Glutamatergic neuron (in vitro differentiated cells): ENCODE results near the gene MTREX. TPM values are rescaled to one million over a fixed set of nuclear protein-coding genes. Genes with fewer than 3 reads are reported as not detected.
A peak's percentile ranks its signal among the peaks of the same experiment; 100 is the strongest.

Experiments
- DNase-seq: peaks from one replicate; pipeline ENCODE4 v3.0.0; 2022
- H3K27ac Mint-ChIP-seq: one replicate; pipeline ENCODE4 v1.8.0; 2020; ENCODE audit warnings: mild to moderate bottlenecking, mixed read lengths, inconsistent platforms; ENCODE audit not compliant: unreplicated experiment
- H3K27me3 Mint-ChIP-seq: one replicate; pipeline ENCODE4 v1.8.0; 2020; ENCODE audit warnings: mild to moderate bottlenecking, moderate library complexity, mixed read lengths, inconsistent platforms; ENCODE audit not compliant: unreplicated experiment
- H3K36me3 Mint-ChIP-seq: one replicate; pipeline ENCODE4 v1.8.0; 2020; ENCODE audit warnings: mild to moderate bottlenecking, mixed read lengths, inconsistent platforms; ENCODE audit not compliant: unreplicated experiment
- H3K4me1 Mint-ChIP-seq: one replicate; pipeline ENCODE4 v1.8.0; 2020; ENCODE audit warnings: mild to moderate bottlenecking, low read depth, mixed read lengths, inconsistent platforms; ENCODE audit not compliant: unreplicated experiment
- H3K4me3 Mint-ChIP-seq: one replicate; pipeline ENCODE4 v1.8.0; 2020; ENCODE audit warnings: mild to moderate bottlenecking, mixed read lengths, inconsistent platforms; ENCODE audit not compliant: unreplicated experiment
- H3K9me3 Mint-ChIP-seq: one replicate; pipeline ENCODE4 v1.8.0; 2020; ENCODE audit warnings: mild to moderate bottlenecking, moderate library complexity, mixed read lengths, inconsistent platforms; ENCODE audit not compliant: unreplicated experiment
- CTCF ChIP-seq: fragments of 200-600 bp; sonication (generic); IDR thresholded peaks from one replicate; pipeline ENCODE4 v1.5.0; 2021; ENCODE audit not compliant: partially characterized antibody, unreplicated experiment
- total RNA-seq: library from RNA; stranded (reverse); fragmentation: NEBNext Ultra II Directional; extraction: Animal tissue kit (Norgen Biotek cat#: 25700); gene quantifications from one replicate; pipeline ENCODE4 v1.2.1, GENCODE V29; 2021; ENCODE audit not compliant: unreplicated experiment

Gene MTREX
- total RNA-seq, 1 donor from 2014 or later, result 81.9 TPM

GRCh38 chr5:55454282-55454681, 146.5 kb downstream of the MTREX start:
- no peak overlapping the region for H3K27ac Mint-ChIP-seq
- no peak for DNase-seq

DNA sequence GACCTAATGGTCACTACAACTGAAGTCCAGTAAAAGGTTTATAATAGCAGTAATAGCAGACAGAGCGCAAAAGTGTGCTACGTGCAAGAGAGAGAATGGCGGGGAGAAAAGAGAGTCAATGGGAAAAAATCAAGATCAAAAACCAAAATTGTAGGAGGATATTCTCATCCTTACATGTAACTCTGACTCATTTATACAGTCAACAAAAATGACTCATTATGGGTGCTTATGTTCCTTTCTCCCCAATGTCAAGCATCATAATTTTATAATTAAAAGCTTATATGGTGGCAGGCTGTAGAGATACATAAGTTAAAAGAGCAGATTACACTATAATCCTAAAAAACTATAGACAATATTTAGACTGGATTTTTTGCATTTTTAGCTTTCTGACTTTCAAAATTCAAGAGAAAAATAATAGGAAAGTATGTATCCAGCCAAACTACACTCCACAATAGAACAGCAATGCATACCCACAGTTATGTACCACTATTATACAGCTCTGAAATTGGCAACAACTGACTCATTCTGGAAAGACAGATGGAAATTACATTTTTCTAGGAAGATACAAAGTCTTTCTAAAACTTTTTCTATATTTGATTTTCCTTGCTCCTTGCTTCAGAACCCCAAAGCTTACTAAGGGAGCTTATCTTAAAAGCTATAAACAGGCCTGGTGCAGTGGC, 148.6 kb downstream of the MTREX start:
- Mint-ChIP-seq H3K4me3 (no peak overlapping the region), H3K9me3 (no peaks in the 10 kb centered on the region), H3K27ac (no peak overlapping the region), H3K27me3 (peaks cover 1% of the 10 kb centered on the region), H3K36me3 (no peaks in the 10 kb centered on the region), H3K4me1 (peaks cover 8% of the 10 kb centered on the region)
- TF ChIP-seq CTCF, result no peak
- no peak for DNase-seq

More at GRCh38 chr5:55454282-55454681, 146.5 kb downstream of the MTREX start:
- Mint-ChIP-seq H3K36me3 (no peaks in the 10 kb centered on the region), H3K4me1 (peaks cover 8% of the 10 kb centered on the region), H3K27me3 (no peaks in the 10 kb centered on the region), H3K4me3 (peak overlapping the region; percentile 48), H3K9me3 (peaks cover 2% of the 10 kb centered on the region)
- TF ChIP-seq CTCF, result no peak

GRCh38 chr5:55459572-55459971, 151.8 kb downstream of the MTREX start:
- Mint-ChIP-seq H3K27ac (no peak overlapping the region), H3K36me3 (no peaks in the 10 kb centered on the region), H3K9me3 (no peaks in the 10 kb centered on the region), H3K4me1 (peaks cover 2% of the 10 kb centered on the region), H3K27me3 (peaks cover 3% of the 10 kb centered on the region), H3K4me3 (no peak overlapping the region)
- DNase-seq, result no peak
- TF ChIP-seq CTCF, result no peak

DNA sequence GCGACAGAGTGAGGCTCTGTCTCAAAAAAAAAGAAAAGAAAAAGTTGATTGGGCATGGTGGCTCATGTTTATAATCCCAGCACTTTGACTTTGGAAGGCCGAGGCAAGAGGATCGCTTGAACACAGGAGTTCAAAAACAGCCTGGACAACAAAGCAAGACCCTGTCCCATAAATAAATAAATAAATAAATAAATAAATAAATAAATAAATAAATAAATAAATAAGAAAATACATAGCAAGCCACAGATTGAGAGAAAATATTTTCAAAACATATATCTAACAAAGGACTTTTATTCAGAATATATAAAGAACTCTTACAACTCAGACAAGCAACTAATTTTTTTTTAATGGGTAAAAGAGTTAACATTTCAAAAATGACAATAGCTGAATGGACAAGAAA, 155.8 kb downstream of the MTREX start:
- peaks cover 3% of the 10 kb centered on the region for H3K27me3 Mint-ChIP-seq
- no peaks in the 10 kb centered on the region for H3K9me3 Mint-ChIP-seq
- no peaks in the 10 kb centered on the region for H3K36me3 Mint-ChIP-seq
- no peaks in the 10 kb centered on the region for H3K4me1 Mint-ChIP-seq
- TF ChIP-seq CTCF, result no peak
- no peak for DNase-seq
- no peak overlapping the region for H3K4me3 Mint-ChIP-seq
- H3K27ac Mint-ChIP-seq, result no peak overlapping the region

DNA sequence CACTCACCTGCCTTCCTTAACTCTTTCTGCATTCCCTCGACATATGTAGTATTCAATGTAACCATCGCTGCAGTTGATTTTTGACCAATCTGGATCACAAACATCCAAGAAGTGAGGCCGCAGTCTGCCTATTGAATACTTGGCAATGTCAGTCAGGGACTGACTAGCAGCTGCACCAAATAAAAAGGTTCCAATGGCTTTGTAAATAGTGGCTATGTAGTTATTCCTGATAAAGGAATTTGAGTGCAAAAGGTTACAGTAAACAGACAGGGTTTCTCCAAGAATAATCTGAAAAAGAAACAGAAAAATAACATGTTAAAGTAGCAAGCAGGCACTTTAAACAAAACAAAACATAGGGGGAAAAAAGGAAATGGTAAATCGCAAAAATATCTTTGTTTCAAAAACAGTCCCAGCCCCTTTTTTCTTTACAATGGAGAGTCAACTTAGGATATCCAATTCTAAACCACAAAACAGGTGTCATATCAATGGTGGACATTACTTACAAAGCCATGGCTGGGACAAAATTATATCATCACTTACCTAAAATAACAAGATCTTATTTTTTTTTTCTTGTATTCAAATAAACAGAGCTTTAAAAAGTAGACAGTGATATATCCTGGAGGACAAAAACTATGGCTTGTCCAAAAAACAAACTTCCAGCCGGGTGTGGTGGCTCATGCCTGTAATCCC, 160.2 kb downstream of the MTREX start:
- no peaks in the 10 kb centered on the region for H3K9me3 Mint-ChIP-seq
- H3K4me3 Mint-ChIP-seq, result peak overlapping the region; percentile 43
- no peaks in the 10 kb centered on the region for H3K36me3 Mint-ChIP-seq
- no peak for DNase-seq
- H3K4me1 Mint-ChIP-seq, result no peaks in the 10 kb centered on the region
- H3K27me3 Mint-ChIP-seq, result peaks cover 2% of the 10 kb centered on the region
- peak overlapping the region; percentile 53 for H3K27ac Mint-ChIP-seq
- TF ChIP-seq CTCF, result no peak
